ENCODE data around the gene RPTOR. TPM values are rescaled to one million over a fixed set of nuclear protein-coding genes. Genes with fewer than 3 reads are reported as not detected.
A peak's percentile ranks its signal among the peaks of the same experiment; 100 is the strongest.

Gene RPTOR
- total RNA-seq, 1 donor from 2014 or later, result 32.0 TPM

DNA sequence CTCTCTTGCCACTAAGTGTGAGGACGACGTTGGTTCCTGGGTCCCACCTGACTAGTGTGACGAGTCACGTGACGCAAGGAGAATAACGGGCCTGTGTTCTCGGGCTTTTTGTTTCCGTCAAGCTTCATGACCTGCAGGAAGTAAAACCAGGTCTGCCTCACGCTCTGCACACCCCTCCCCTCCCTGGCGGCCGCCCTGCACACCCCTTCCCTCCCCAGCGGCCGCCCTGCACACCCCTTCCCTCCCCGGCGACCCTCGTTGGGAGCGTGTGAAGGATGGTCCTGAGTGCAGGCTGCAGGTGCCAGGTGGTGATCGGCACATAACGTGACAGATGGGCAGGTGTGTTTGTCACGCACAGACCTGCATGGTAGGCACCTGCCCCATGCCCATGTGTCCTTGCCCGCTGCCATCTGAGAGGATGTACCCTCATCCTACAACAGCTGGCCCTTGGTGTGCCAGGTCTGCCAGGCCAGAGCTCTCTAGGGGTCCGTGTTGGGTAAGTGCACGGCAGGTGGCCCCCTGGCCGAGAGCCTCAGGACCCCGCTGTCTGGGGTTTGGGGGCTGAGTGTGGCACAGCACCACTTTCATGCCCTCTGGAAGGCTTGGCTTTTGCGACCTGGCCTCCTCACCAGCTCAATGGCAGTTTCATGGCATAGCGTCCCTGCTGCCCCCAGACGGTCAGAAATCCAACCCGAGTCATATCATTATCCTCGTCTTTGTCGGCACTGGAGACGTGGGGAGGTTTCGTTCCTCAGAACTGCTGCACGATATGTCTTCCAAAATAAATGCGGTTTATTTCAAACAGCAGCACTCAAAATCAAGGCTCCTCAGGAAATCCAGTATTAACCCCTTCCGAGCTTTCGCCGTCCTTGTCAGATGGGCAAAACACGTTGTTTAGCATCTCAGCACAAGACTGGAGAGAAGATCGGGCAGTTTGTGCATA, 255.2 kb downstream of the RPTOR start:
- no peaks in the 10 kb centered on the region for H3K36me3 ChIP-seq (ENCODE audit: insufficient read depth, low read length)
- Mint-ChIP-seq H3K27me3 (ENCODE audit: low read depth, unreplicated experiment) (no peaks in the 10 kb centered on the region), H3K4me3 (ENCODE audit: unreplicated experiment) (no peak overlapping the region), H3K27ac (ENCODE audit: unreplicated experiment) (no peak overlapping the region), H3K36me3 (ENCODE audit: low read depth, unreplicated experiment) (peaks cover 36% of the 10 kb centered on the region), H3K4me1 (ENCODE audit: low read depth, unreplicated experiment) (no peaks in the 10 kb centered on the region), H3K9me3 (ENCODE audit: unreplicated experiment) (no peaks in the 10 kb centered on the region)
- no peak overlapping the region for H3K4me3 ChIP-seq (ENCODE audit: insufficient read depth, low read depth, low read length)
- H3K9me3 ChIP-seq (ENCODE audit: insufficient read depth, low read depth, low read length), result no peaks in the 10 kb centered on the region
- no peak overlapping the region for H3K27ac ChIP-seq (ENCODE audit: low read depth, low read length)
- H3K4me2 ChIP-seq (ENCODE audit: low read length), result no peak overlapping the region
- no peaks in the 10 kb centered on the region for H4K20me1 ChIP-seq (ENCODE audit: insufficient read depth, low read length)
- TF ChIP-seq, protein P1, sequence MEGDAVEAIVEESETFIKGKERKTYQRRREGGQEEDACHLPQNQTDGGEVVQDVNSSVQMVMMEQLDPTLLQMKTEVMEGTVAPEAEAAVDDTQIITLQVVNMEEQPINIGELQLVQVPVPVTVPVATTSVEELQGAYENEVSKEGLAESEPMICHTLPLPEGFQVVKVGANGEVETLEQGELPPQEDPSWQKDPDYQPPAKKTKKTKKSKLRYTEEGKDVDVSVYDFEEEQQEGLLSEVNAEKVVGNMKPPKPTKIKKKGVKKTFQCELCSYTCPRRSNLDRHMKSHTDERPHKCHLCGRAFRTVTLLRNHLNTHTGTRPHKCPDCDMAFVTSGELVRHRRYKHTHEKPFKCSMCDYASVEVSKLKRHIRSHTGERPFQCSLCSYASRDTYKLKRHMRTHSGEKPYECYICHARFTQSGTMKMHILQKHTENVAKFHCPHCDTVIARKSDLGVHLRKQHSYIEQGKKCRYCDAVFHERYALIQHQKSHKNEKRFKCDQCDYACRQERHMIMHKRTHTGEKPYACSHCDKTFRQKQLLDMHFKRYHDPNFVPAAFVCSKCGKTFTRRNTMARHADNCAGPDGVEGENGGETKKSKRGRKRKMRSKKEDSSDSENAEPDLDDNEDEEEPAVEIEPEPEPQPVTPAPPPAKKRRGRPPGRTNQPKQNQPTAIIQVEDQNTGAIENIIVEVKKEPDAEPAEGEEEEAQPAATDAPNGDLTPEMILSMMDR (IDR thresholded peaks at IDR 0.05; ENCODE audit: insufficient read depth, low read depth, low read length), result no peak
- TF ChIP-seq EZH2 (IDR thresholded peaks at IDR 0.05; ENCODE audit: insufficient read depth, low read length), result no peak
- FAIRE-seq (no peak), DNase-seq (ENCODE audit: low read depth) (no peak)
- H3K79me2 ChIP-seq (ENCODE audit: insufficient read depth, low read length), result no peaks in the 10 kb centered on the region
- no peaks in the 10 kb centered on the region for H3K27me3 ChIP-seq (ENCODE audit: insufficient read depth, low read length)
- H3K9ac ChIP-seq (ENCODE audit: low read length), result no peak overlapping the region
- no peaks in the 10 kb centered on the region for H3K4me1 ChIP-seq (ENCODE audit: insufficient read depth, low read length)
- no peak overlapping the region for H2AFZ ChIP-seq (ENCODE audit: low read depth, low read length)

DNA sequence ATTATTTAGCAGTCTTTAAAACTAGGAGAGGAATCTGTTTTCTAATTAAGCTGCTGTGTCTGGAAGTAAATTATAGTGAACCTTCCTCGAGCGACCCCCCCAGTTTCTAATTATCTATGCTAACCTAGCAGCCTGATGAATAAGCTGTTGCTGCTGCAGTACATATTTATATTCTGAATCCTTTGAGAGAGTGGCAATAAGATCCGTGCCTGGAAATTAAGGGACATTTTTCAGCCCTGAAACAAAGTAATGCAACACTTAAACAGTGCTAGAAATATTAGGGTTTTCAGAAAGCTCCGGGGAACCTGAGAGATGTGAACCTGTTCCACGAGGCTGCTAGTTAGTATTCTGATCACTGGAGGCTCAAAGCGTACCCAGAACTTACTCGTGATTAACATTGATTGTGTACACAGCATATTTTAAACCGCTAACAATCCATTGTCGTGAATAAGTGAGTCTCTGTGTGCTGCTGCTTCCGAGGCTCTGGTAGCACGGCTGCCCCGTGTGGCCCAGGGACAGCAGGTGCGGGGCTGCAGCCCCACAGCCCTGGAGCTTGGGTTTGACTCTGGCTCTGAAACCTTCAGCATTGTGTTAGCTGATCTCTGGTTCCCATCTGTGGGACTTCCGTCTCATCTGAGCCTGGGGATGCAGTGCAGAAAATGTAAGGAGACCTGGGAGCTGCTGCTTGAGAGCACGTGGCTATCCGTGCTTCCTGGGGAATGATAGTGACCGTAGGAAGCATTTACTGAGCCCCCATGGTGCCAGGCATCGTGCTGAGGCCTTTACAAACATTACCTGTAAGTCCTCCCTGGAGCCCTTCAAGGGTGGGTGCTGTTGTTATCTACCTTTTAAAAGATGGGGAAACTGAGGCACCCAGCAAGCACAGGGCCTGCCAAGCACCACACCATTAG, 256.1 kb downstream of the RPTOR start:
- DNase-seq (ENCODE audit: low read depth) (no peak), FAIRE-seq (no peak)
- Histone ChIP-seq H2AFZ (ENCODE audit: low read depth, low read length) (no peak overlapping the region), H3K79me2 (ENCODE audit: insufficient read depth, low read length) (no peaks in the 10 kb centered on the region), H3K27ac (ENCODE audit: low read depth, low read length) (no peak overlapping the region), H3K4me3 (ENCODE audit: insufficient read depth, low read depth, low read length) (no peak overlapping the region), H3K9me3 (ENCODE audit: insufficient read depth, low read depth, low read length) (no peaks in the 10 kb centered on the region), H3K27me3 (ENCODE audit: insufficient read depth, low read length) (no peaks in the 10 kb centered on the region), H4K20me1 (ENCODE audit: insufficient read depth, low read length) (no peaks in the 10 kb centered on the region), H3K9ac (ENCODE audit: low read length) (no peak overlapping the region), H3K36me3 (ENCODE audit: insufficient read depth, low read length) (no peaks in the 10 kb centered on the region), H3K4me1 (ENCODE audit: insufficient read depth, low read length) (no peaks in the 10 kb centered on the region), H3K4me2 (ENCODE audit: low read length) (peak overlapping the region; percentile 15)
- Mint-ChIP-seq H3K4me1 (ENCODE audit: low read depth, unreplicated experiment) (peaks cover 3% of the 10 kb centered on the region), H3K36me3 (ENCODE audit: low read depth, unreplicated experiment) (peaks cover 33% of the 10 kb centered on the region), H3K4me3 (ENCODE audit: unreplicated experiment) (no peak overlapping the region), H3K27ac (ENCODE audit: unreplicated experiment) (no peak overlapping the region), H3K9me3 (ENCODE audit: unreplicated experiment) (no peaks in the 10 kb centered on the region), H3K27me3 (ENCODE audit: low read depth, unreplicated experiment) (no peaks in the 10 kb centered on the region)
- TF ChIP-seq, protein P1 (IDR thresholded peaks at IDR 0.05; ENCODE audit: insufficient read depth, low read depth, low read length), result peak; percentile 8
- no peak for TF ChIP-seq EZH2 (IDR thresholded peaks at IDR 0.05; ENCODE audit: insufficient read depth, low read length)
